ENCODE measurements around the gene TPPP. TPM values are rescaled to one million over a fixed set of nuclear protein-coding genes. Genes with fewer than 3 reads are reported as not detected.

TPPP gene
- total RNA-seq, 2 donors from 2014 or later = 1.7 to 4.0 TPM

GRCh38 chr5:659496-660263 is 33.5 kb downstream of the TPPP start:
- DNase-seq = no peak
- H3K27ac ChIP-seq = no peak overlapping the region
- no peaks in the 10 kb centered on the region for H3K36me3 ChIP-seq

GRCh38 chr5:658103-658502 is 35.0 kb downstream of the TPPP start:
- Histone ChIP-seq H3K27me3 (no peaks in the 10 kb centered on the region), H3K27ac (no peak overlapping the region), H3K9me3 (no peaks in the 10 kb centered on the region), H3K9ac (ENCODE audit: low read depth in 2 of 2, low read length in 2 of 2) (no peak overlapping the region), H3K4me3 (no peak overlapping the region), H3K36me3 (no peaks in the 10 kb centered on the region), H3K4me1 (peaks cover under 1% of the 10 kb centered on the region)
- intact Hi-C loops (cut with DNase I) = no loop called here
- no peak for DNase-seq
- TF ChIP-seq CTCF (IDR thresholded peaks at IDR 0.05) = no peak

More at GRCh38 chr5:659496-660263, 33.5 kb downstream of the TPPP start:
- H3K9me3 ChIP-seq = no peaks in the 10 kb centered on the region
- TF ChIP-seq CTCF (IDR thresholded peaks at IDR 0.05) = no peak
- H3K27me3 ChIP-seq = no peaks in the 10 kb centered on the region
- H3K9ac ChIP-seq (ENCODE audit: low read depth in 2 of 2, low read length in 2 of 2) = no peak overlapping the region
- intact Hi-C loops (cut with DNase I) = no loop called here
- H3K4me1 ChIP-seq = peaks cover 8% of the 10 kb centered on the region
- H3K4me3 ChIP-seq = no peak overlapping the region

GRCh38 chr5:657570-657969 is 35.6 kb downstream of the TPPP start:
- intact Hi-C loops (cut with DNase I) = no loop called here
- H3K36me3 ChIP-seq = no peaks in the 10 kb centered on the region
- no peak overlapping the region for H3K27ac ChIP-seq
- DNase-seq = no peak
- no peaks in the 10 kb centered on the region for H3K4me1 ChIP-seq
- H3K9ac ChIP-seq (ENCODE audit: low read depth in 2 of 2, low read length in 2 of 2) = no peak overlapping the region
- no peak overlapping the region for H3K4me3 ChIP-seq
- no peaks in the 10 kb centered on the region for H3K27me3 ChIP-seq
- no peak for TF ChIP-seq CTCF (IDR thresholded peaks at IDR 0.05)
- no peaks in the 10 kb centered on the region for H3K9me3 ChIP-seq

GRCh38 chr5:655406-655805 is 37.7 kb downstream of the TPPP start:
- intact Hi-C loops (cut with DNase I) = no loop called here
- TF ChIP-seq CTCF (IDR thresholded peaks at IDR 0.05) = no peak
- Histone ChIP-seq H3K9ac (ENCODE audit: low read depth in 2 of 2, low read length in 2 of 2) (no peak overlapping the region), H3K27ac (no peak overlapping the region), H3K27me3 (no peaks in the 10 kb centered on the region), H3K9me3 (no peaks in the 10 kb centered on the region), H3K36me3 (no peaks in the 10 kb centered on the region), H3K4me3 (no peak overlapping the region), H3K4me1 (no peaks in the 10 kb centered on the region)
- no peak for DNase-seq

GRCh38 chr5:654071-654778 is 38.9 kb downstream of the TPPP start:
- no peak overlapping the region for H3K4me3 ChIP-seq
- H3K9ac ChIP-seq (ENCODE audit: low read depth in 2 of 2, low read length in 2 of 2) = no peak overlapping the region
- H3K36me3 ChIP-seq = no peaks in the 10 kb centered on the region
- H3K9me3 ChIP-seq = no peaks in the 10 kb centered on the region
- DNase-seq = no peak
- no peaks in the 10 kb centered on the region for H3K27me3 ChIP-seq
- H3K4me1 ChIP-seq = no peaks in the 10 kb centered on the region
- no peak for TF ChIP-seq CTCF (IDR thresholded peaks at IDR 0.05)
- intact Hi-C loops (cut with DNase I) = no loop called here
- no peak overlapping the region for H3K27ac ChIP-seq

All from colonic mucosa (tissue), 4 donors.